Stimulated activated CD8-positive, alpha-beta memory T cell treated with anti-CD3 and anti-CD28 coated beads, Interleukin-7, amount 100 ng/mL, for 24 hours (primary cell): ENCODE measurements around the gene MACROD1.

Experiments used
- DNase-seq: peaks from one replicate; pipeline ENCODE4 v3.0.0-alpha.2; 2020; ENCODE audit warnings: low read depth

Gene MACROD1

DNA sequence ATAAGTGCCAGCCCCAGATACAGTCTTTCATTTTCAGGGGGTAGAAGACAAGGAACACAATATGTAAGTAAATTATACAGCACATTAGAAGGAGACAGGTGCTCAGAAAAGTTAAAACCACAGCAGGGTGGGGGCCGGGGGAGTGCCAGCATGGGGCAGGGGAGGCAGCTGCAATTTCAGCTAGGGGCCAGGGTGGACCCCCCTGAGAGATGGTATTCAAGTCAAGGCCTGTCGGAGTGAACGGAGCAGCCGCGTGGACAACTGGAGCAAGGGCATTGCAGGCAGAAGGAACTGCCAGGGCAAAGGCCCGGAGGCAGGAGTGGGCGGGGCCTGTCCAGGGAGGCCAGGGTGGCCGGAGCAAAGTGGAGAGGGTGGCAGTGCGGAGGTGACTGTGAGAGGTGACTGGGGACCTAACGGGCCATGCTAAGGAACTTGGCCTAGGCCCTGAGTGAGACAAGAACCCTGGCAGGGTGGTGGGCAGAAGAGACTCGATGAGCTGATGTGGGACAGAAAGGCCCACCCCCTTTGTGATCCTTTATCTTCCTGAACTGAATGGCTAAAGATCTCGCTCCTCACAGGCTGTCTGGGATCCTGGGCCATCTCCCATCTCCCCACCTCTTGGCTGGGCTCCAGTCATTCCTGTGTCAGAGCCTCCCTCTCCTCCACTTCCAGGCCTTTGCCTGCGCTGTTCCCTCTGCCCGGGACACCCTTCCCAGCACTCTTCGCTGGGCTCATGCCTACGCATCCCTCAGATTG is 152.6 kb downstream of the MACROD1 start:
- no peak for DNase-seq

DNA sequence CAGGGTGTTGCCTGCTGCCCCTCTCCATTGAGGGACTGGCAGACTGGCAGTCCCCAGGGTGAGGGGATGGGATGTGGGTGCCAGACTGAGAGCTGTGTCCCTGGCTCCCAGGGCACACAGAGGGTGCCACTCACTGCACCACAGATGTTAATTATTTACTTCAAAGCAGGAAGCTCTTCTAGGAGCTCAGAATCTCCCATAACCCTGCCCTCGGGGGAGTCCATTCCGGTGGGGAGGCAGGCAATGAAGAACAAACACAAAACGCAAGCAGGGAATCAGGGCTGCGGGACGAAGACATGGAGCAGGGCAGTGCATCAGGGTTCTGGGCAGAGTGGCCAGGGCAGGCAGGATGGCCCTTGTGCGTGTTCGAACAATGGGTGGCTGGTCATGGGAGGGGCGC is 154.5 kb downstream of the MACROD1 start:
- DNase-seq: no peak

- no peak for DNase-seq
Observed at GRCh38 chr11:64010783-64011182, 155.1 kb downstream of the MACROD1 start.

DNA sequence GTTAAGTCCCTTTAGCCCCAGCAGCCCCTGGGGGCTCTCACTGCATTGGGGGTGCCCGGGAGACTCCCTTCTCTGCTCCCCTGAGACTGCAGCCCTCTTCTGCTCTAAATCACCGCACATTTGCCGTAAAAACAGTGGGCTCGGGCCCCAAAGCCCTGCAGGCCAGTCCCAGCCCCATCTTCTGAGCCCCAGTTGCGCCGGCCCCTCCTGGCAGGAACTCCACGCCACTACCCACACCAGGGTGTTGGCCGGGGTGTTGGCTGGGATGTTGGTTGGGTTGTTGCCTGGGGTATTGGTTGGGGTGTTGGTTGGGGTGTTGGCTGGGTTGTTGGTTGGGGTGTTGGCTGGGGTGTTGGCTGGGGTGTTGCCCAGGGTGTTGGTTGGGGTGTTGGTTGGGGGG is 156.2 kb downstream of the MACROD1 start:
- DNase-seq: no peak

DNA sequence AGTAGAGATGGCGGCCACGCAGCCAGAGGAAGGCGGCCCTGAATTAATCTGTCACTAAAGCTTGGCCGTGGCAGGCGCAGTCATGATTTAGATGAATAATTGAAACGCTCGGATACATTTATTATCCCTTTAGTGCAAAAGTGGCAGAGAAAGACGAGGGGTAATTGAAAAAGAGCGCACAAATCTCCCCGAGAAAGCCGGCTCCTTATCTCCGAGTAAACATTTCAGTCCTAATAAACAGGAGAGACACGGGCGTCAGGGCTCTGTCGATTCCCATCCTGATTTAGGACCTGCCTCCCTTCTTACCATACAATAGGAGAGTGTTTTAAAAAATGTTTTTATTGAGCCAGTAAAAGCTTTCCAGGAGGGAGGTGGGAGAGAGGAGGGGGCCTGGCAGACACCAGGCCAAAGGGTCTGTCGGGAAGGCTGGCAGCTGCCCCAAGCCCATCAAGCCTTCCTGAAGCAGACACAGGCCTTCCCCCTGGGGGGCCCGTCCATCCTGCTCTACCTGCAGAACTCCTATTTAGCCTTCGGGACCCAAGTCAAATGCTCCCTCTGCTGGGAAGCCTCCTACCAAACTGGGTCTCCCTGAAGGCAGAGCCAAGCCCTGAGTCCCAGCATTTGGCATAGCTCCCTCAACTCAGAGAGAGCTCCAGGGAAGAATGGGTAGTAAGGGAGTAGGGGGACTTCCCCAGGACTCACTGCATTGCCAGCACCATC is 156.8 kb downstream of the MACROD1 start:
- DNase-seq: no peak

DNA sequence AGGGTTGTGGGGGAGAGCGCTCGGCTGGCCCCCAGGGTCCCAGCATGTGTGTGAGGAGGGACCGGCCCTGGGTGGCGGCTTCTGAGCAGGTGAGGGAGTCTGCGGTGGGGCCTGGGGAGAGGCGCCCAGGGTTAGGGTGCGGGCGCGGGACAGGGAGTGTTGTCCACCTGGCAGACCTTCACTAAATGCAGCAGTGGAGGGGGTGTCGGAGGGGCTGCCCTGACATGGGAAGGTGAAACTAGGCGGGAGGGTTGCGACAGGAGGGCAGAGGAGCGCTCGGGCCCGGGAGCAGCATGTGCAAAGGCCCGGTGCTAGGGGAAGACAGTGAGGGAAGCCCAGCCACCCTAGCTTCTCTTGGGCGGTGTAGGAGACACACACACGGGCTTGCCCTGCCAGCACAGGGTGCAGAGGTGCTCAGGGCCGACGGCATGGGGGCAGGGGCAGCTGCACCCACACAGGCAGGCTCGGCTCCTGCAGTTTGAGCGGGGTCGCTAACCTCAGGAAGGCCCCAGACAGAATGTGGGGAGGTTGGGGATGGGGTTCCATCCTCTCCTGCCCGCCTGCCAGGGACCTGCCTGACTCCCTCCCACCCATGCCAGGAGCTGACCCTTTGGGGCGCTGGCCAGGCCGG is 157.5 kb downstream of the MACROD1 start:
- no peak for DNase-seq

- DNase-seq: no peak
Observed at GRCh38 chr11:64007629-64008282, 158.2 kb downstream of the MACROD1 start.

- no peak for DNase-seq
Observed at GRCh38 chr11:64007160-64007628, 158.7 kb downstream of the MACROD1 start.

GRCh38 chr11:64006398-64006797 is 159.5 kb downstream of the MACROD1 start:
- DNase-seq: no peak

- no peak for DNase-seq
Observed at GRCh38 chr11:64005691-64006090, 160.2 kb downstream of the MACROD1 start.

- DNase-seq: no peak
Observed at GRCh38 chr11:64004590-64004984, 161.3 kb downstream of the MACROD1 start.

- no peak for DNase-seq
Observed at GRCh38 chr11:64003807-64004589, 161.9 kb downstream of the MACROD1 start.

- no peak for DNase-seq
Observed at GRCh38 chr11:64001484-64002420, 164.2 kb downstream of the MACROD1 start.

DNA sequence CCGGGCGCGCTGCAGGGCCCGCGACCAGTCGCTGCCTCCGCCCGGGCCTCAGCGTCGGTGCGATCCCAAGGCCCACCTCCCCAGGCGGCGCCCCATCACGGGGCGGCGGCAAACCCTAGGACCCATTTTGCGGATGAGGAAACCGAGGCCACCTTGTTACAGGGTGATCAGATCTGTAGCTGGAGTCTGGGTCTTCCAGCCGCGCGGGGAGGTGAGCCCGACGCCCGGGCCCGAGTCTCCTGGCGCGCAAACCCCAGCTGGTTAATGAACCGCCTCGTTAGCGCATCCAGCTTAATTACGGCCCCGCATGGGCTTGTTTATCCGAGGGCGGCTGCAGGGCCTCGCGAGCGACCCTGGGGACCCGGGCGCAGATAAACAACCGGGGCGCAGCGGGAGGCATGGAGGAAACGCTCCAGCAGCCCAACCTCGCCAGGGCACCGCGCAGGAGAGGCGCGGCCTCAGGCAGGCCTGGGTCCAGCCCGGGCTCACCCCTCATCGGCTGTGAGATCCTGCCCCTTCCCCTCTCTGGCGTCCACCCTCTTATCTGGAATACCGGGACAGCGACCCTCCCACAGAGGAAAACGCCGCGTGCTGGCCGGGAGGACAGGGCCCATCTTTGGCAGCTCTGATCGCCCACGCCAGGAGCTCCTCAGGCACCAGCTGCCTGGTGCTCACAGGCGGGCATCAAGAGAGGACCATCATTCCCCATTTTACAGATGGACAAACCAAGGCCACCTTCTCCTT is 165.0 kb downstream of the MACROD1 start:
- no peak for DNase-seq

DNA sequence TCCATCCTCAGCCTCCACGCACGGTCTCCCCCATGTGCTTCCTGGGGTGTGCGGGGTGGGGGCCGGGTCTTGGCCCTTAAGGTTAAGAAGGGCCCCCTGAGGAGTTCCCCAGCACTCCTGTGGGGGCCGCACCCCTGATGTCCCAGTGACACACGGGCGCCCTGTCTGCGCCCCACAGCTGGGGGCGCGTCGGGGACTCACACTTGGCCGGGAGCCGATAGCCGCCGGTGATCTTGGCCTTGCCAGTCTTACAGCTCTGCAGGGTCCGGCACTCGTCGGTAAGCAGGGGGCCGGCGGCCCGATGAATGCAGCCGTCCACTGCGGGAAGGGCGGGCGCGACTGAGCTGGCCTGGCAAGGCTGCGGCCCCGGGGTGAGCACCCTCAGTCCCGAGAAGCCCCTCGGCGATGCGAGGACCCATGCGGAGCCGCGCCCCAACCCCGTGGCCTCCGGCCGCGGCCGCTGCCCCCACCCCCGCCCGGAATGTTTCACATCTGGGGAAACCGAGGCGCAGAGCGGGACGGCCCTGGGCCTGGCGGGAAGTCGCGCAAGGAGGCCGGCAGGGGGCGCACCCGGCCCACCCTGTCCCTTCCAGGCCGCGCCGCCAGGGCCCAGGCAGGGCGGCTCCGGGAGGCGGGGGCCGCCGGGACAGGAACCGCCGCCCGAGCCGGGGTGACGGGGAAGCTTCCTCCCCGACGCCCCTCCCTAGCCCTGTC is 165.7 kb downstream of the MACROD1 start:
- peak; percentile 21 for DNase-seq

DNA sequence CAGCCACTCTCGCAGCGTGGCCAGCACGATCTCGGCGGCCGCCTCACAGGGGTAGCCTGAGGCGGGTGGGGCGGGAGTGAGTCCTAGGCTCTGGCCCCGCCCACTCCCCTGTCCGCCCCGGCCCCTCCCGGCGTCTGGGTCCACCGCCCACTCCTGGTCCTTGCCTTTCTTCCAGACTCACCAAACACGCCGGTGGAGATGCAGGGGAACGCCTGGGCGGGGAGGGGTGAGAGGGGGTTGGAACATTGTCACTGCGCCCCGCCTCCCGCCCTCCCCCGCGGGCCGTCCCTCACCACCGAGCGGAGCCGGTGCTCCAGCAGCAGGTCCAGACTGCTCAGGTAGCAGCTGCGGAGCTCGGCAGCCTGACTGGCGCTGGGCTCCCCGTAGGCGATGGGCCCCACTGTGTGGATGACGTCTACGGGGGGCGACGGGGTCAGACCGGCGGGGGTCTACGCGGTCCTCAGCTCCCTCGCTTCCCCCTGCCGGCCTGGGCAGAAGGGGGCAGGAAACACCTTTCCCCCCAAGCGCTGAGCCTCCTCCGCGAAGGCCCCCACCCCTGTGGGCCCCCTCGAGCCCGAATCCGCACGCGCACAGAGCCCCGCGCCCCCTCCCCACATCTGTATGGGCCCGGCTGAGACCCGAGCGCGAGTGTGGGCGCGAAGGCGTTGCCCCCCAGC is 166.4 kb downstream of the MACROD1 start:
- DNase-seq: peak; percentile 34

DNA sequence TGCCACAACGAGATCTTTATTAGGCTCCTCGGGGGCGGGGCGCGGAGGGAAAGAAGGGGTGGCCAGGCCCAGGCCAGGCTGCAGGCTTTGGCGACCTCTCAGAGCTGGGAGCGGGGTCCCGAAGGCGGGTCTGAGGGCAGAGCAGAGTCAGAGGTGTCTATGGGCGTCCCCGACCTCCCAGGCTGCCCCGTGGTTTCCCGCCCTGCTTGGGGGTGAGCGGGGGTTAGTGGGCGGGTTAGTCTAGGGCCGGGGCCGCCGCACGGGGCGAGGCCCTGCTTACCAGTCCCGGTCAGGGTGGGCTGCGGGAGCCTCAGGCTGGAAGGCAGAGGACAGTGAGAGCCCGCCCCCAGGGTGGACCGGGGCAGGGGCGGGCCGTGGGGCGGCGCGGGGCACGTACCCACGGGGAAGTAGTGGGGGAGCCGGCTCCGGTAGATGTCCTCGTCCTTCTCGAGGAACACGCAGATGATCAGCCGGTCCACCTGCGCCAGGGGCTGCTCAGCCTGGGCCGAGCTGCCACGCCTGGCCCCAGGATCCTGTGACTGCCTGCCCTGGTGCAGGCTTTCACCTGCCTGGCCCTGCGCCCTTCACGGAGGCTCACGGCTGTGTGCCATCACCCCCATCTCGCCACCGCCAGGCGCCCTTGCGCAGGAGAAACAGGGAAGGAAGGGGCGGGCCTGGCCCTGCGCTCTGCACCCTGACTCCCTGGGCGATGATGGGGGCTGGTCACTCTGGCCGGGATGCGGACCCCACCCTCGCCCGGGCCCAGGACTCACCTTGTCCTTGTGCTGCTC is 167.2 kb downstream of the MACROD1 start:
- DNase-seq: no peak
